ENCODE results near the gene TICAM2. TPM values are rescaled to one million over a fixed set of nuclear protein-coding genes. Genes with fewer than 3 reads are reported as not detected.

TICAM2 gene
- total and polyA plus RNA-seq, 2 donors, result 3.0 to 11.9 TPM

- Histone ChIP-seq H3K4me1 (ENCODE audit: insufficient read depth) (no peaks in the 10 kb centered on the region), H3K36me3 (ENCODE audit: insufficient read depth) (no peaks in the 10 kb centered on the region), H3K4me3 (ENCODE audit: low read depth, low read length) (no peak overlapping the region), H3K27ac (ENCODE audit: low read depth) (no peak overlapping the region)
- WGBS, result 69% methylated on average over 2 of the region's 2 CpGs
- no peak for DNase-seq (ENCODE audit: extremely low spot score)
Observed at GRCh38 chr5:115594128-115595047, 7.9 kb downstream of the TICAM2 start.

GRCh38 chr5:115589043-115589442 is 13.2 kb downstream of the TICAM2 start:
- Histone ChIP-seq H3K27ac (ENCODE audit: low read depth) (no peak overlapping the region), H3K36me3 (ENCODE audit: insufficient read depth) (peaks cover 1% of the 10 kb centered on the region), H3K4me1 (ENCODE audit: insufficient read depth) (no peaks in the 10 kb centered on the region), H3K4me3 (ENCODE audit: low read depth, low read length) (no peak overlapping the region)
- WGBS, result 31% methylated on average over 3 of the region's 3 CpGs
- no peak for DNase-seq (ENCODE audit: extremely low spot score)

DNA sequence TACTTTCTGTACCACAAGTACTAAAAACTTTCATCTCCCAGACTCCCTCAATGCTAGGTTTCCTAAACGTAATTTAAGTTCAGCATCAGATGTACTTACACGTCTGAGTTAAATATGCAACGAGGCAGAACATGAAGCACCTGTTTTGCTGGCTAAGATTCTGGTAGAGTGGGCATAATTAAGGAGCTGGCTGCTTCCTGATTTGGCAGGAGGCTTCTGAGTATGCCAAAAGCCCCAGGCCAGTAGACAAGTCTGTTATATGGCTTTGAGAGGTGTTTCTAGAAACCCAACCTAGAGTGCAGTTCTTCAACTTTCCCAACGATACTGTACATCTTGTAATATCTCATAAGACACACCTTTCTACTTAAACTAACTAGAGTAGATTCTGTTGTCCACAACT is 13.6 kb downstream of the TICAM2 start:
- H3K27ac ChIP-seq (ENCODE audit: low read depth), result no peak overlapping the region
- DNase-seq (ENCODE audit: extremely low spot score), result no peak
- WGBS, result 56% methylated on average over 4 of the region's 4 CpGs

GRCh38 chr5:115586525-115587146 is 15.6 kb downstream of the TICAM2 start:
- no peak for DNase-seq (ENCODE audit: extremely low spot score)
- 49% methylated on average over 6 of the region's 6 CpGs for WGBS
- Histone ChIP-seq H3K36me3 (ENCODE audit: insufficient read depth) (peaks cover 1% of the 10 kb centered on the region), H3K4me1 (ENCODE audit: insufficient read depth) (no peaks in the 10 kb centered on the region), H3K4me3 (ENCODE audit: low read depth, low read length) (no peak overlapping the region), H3K27ac (ENCODE audit: low read depth) (no peak overlapping the region)

More for the DNA sequence above, 13.6 kb downstream of the TICAM2 start:
- H3K4me1 ChIP-seq (ENCODE audit: insufficient read depth), result no peaks in the 10 kb centered on the region
- no peak overlapping the region for H3K4me3 ChIP-seq (ENCODE audit: low read depth, low read length)
- H3K36me3 ChIP-seq (ENCODE audit: insufficient read depth), result peaks cover 1% of the 10 kb centered on the region

- Histone ChIP-seq H3K4me3 (ENCODE audit: low read depth, low read length) (no peak overlapping the region), H3K36me3 (ENCODE audit: insufficient read depth) (peaks cover 1% of the 10 kb centered on the region), H3K4me1 (ENCODE audit: insufficient read depth) (no peaks in the 10 kb centered on the region), H3K27ac (ENCODE audit: low read depth) (no peak overlapping the region)
- 85% methylated on average over 1 of the region's 1 CpG for WGBS
- no peak for DNase-seq (ENCODE audit: extremely low spot score)
Observed at GRCh38 chr5:115585265-115585664, 17.0 kb downstream of the TICAM2 start.

DNA sequence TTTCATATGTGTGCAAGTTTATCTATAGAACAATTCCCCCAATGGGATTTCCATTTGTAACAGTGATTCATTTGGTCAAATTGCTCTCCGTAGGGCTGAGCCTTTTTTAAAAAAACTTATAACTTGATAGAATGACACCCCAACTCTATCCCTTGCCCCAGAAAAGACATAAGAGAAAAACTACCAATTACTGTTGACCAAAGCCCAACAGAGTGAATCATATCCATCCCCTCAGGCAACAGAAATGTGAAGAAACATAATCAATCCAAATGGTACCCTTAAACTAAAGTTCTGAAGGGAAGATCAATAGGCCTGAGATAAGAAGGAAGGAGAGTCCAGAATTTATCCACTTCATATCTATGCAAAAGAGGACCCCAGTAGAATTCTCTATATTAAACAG is 17.8 kb downstream of the TICAM2 start:
- no peak overlapping the region for H3K4me3 ChIP-seq (ENCODE audit: low read depth, low read length)
- DNase-seq (ENCODE audit: extremely low spot score), result no peak
- H3K27ac ChIP-seq (ENCODE audit: low read depth), result no peak overlapping the region
- WGBS, result 88% methylated on average over 1 of the region's 1 CpG
- H3K36me3 ChIP-seq (ENCODE audit: insufficient read depth), result peaks cover 1% of the 10 kb centered on the region
- no peaks in the 10 kb centered on the region for H3K4me1 ChIP-seq (ENCODE audit: insufficient read depth)

GRCh38 chr5:115583474-115583873 is 18.8 kb downstream of the TICAM2 start:
- WGBS, result 73% methylated on average over 3 of the region's 3 CpGs
- Histone ChIP-seq H3K27ac (ENCODE audit: low read depth) (no peak overlapping the region), H3K36me3 (ENCODE audit: insufficient read depth) (no peaks in the 10 kb centered on the region), H3K4me3 (ENCODE audit: low read depth, low read length) (no peak overlapping the region), H3K4me1 (ENCODE audit: insufficient read depth) (no peaks in the 10 kb centered on the region)
- DNase-seq (ENCODE audit: extremely low spot score), result no peak

DNA sequence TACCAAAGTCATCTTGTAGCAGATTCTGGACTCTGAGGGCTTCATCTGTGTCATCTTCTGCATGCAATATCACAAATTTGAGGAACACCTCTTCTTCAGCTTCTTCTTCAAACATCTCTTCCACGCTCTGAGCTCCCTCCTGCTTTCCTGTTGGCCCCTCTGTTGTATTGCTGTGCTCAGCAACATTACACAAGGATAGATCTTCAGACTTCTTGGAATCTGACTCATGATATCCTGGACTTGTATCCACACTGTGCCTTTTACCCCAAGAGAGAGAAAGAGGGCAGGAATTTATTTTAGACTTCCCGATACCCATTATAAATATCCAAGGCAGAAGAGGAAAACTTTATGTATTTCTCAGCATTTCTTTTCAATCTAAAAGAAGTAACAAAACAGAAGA is 21.3 kb downstream of the TICAM2 start:
- no peak for DNase-seq (ENCODE audit: extremely low spot score)
- H3K36me3 ChIP-seq (ENCODE audit: insufficient read depth), result no peaks in the 10 kb centered on the region
- 93% methylated on average over 2 of the region's 2 CpGs for WGBS
- no peak overlapping the region for H3K27ac ChIP-seq (ENCODE audit: low read depth)
- no peaks in the 10 kb centered on the region for H3K4me1 ChIP-seq (ENCODE audit: insufficient read depth)
- no peak overlapping the region for H3K4me3 ChIP-seq (ENCODE audit: low read depth, low read length)

DNA sequence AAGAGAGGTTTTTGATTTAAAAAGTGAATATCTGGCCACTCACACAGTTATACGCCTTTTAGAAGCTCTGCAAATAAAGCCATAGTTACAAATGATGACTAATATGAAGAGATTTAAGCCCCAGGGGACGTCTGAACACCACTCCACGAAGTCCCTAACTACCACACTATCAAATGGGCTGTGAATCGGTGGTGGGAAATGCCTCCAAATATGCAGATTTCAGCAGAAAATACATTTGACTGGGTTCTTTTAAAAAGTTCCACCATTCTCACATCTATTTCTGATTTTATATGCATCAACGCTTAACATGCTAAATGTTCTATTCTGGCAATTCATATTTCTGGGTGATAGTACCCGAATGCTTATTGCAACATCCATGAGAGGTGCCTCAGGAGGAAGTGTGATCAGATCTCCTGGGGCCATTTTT is 22.5 kb downstream of the TICAM2 start:
- H3K4me3 ChIP-seq (ENCODE audit: low read depth, low read length), result no peak overlapping the region
- 88% methylated on average over 6 of the region's 6 CpGs for WGBS
- H3K27ac ChIP-seq (ENCODE audit: low read depth), result no peak overlapping the region
- H3K4me1 ChIP-seq (ENCODE audit: insufficient read depth), result no peaks in the 10 kb centered on the region
- no peaks in the 10 kb centered on the region for H3K36me3 ChIP-seq (ENCODE audit: insufficient read depth)
- DNase-seq (ENCODE audit: extremely low spot score), result no peak

GRCh38 chr5:115579216-115579615 is 23.1 kb downstream of the TICAM2 start:
- DNase-seq (ENCODE audit: extremely low spot score), result no peak
- no peak overlapping the region for H3K4me3 ChIP-seq (ENCODE audit: low read depth, low read length)
- no peak overlapping the region for H3K27ac ChIP-seq (ENCODE audit: low read depth)
- 84% methylated on average over 3 of the region's 3 CpGs for WGBS
- H3K36me3 ChIP-seq (ENCODE audit: insufficient read depth), result no peaks in the 10 kb centered on the region
- no peaks in the 10 kb centered on the region for H3K4me1 ChIP-seq (ENCODE audit: insufficient read depth)

GRCh38 chr5:115578657-115579056 is 23.6 kb downstream of the TICAM2 start:
- DNase-seq (ENCODE audit: extremely low spot score), result no peak
- WGBS, result 84% methylated on average over 3 of the region's 3 CpGs
- H3K4me3 ChIP-seq (ENCODE audit: low read depth, low read length), result no peak overlapping the region
- no peaks in the 10 kb centered on the region for H3K4me1 ChIP-seq (ENCODE audit: insufficient read depth)
- H3K36me3 ChIP-seq (ENCODE audit: insufficient read depth), result no peaks in the 10 kb centered on the region
- no peak overlapping the region for H3K27ac ChIP-seq (ENCODE audit: low read depth)

- H3K36me3 ChIP-seq (ENCODE audit: insufficient read depth), result no peaks in the 10 kb centered on the region
- H3K27ac ChIP-seq (ENCODE audit: low read depth), result no peak overlapping the region
- H3K4me1 ChIP-seq (ENCODE audit: insufficient read depth), result no peaks in the 10 kb centered on the region
- DNase-seq (ENCODE audit: extremely low spot score), result no peak
- no peak overlapping the region for H3K4me3 ChIP-seq (ENCODE audit: low read depth, low read length)
- WGBS, result 97% methylated on average over 6 of the region's 6 CpGs
Observed at GRCh38 chr5:115577741-115578140, 24.5 kb downstream of the TICAM2 start.

DNA sequence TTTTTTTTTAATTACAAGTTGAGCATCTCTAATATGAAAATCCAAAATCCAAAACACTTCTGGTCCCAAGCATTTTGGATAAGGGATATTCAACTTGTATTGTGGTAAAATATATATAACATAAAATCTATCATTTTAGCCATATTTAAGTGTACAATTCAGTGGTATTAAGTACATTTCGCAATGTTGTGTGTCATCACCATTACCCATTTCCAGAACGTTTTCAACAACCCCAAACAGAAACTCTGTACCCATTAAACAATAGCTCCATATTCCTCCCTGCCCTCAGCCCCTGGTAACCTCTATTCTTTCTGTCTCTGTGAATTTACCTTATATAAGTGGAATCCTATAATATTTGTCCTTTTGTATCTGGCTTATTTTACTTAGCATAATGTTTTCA is 24.9 kb downstream of the TICAM2 start:
- Histone ChIP-seq H3K4me1 (ENCODE audit: insufficient read depth) (no peaks in the 10 kb centered on the region), H3K27ac (ENCODE audit: low read depth) (no peak overlapping the region), H3K36me3 (ENCODE audit: insufficient read depth) (no peaks in the 10 kb centered on the region), H3K4me3 (ENCODE audit: low read depth, low read length) (no peak overlapping the region)
- DNase-seq (ENCODE audit: extremely low spot score), result no peak
- 91% methylated on average over 2 of the region's 2 CpGs for whole genome bisulfite sequencing

All from urinary bladder (tissue), 4 donors.